ENCODE data around the gene MRPL54. TPM values are rescaled to one million over a fixed set of nuclear protein-coding genes. Genes with fewer than 3 reads are reported as not detected.
A peak's percentile ranks its signal among the peaks of the same experiment; 100 is the strongest.

MRPL54 gene
- total RNA-seq, 1 experiment from 2014 or later, result 67.1 TPM

DNA sequence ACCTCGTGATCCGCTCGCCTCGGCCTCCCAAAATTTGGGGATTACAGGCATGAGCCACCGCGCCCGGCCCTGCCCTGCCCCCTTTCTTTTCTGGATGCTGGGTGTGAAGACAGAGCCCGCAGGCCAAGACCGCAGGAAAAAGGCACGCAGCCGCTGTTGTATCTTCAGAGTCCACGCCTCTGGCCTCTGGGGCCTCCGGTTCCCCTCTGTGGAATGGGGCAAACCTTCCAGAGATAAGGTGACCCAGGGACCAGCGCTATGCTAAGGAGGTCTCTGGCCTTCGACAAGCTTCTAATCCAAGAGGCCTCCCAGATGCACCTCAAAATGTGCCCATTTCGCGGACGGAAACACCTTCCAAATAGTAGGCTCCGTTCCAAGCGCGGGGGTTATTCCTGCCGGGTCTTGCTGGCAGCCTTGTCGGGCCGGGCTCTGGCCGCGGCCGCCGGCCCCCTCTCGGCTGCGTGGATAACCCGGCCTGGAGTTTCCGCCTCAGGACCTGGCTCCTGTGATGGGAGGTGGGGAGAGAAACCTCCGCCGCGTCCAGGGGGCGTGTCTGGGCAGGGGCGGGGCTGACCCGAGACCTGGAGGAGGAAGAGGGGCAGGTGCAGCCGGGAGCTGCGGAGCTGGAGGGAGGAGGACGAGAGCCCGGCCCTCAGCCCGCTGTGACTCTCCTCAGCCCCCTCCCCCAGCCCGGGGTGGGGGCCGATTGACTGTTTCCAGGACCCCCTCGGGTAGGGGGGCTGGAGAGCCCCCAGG lies 41.2 kb upstream of the MRPL54 start:
- H3K4me2 ChIP-seq (ENCODE audit: low read length), result peak overlapping the region; percentile 97
- BruUV-seq (replicated peaks), result no TSS peak

More for the DNA sequence above, 41.2 kb upstream of the MRPL54 start:
- DNase-seq (ENCODE audit: low read depth, low spot score) (peak; percentile 95), ATAC-seq (peak; percentile 48)
- intact Hi-C loops (cut with micrococcal nuclease), result loop anchor here (10.0 kb wide), 1 partner anchor 483 kb away; no protein-coding TSS in a partner anchor
- Histone ChIP-seq H3K4me3 (replicated peaks in 1 of 2; ENCODE audit: low read depth in 1 of 2, low read length in 2 of 2) (peak overlapping the region; percentile 63 to 71), H3K9ac (ENCODE audit: low read length) (peak overlapping the region; percentile 60), H3K4me1 (ENCODE audit: control insufficient read depth in 1 of 2, insufficient read depth in 2 of 2, low read length in 2 of 2) (peaks cover 52 to 89% of the 10 kb centered on the region in 2 experiments), H4K20me1 (ENCODE audit: insufficient read depth) (no peaks in the 10 kb centered on the region), H3K36me3 (ENCODE audit: control insufficient read depth in 1 of 2, insufficient read depth in 2 of 2, low read length in 2 of 2) (no peaks in the 10 kb centered on the region), H3K79me2 (ENCODE audit: insufficient read depth, low read length) (no peaks in the 10 kb centered on the region), H3K27ac (ENCODE audit: low read depth, low read length) (peak overlapping the region; percentile 33; the same call in 1 of the 2 replicates), H3K9me3 (ENCODE audit: control insufficient read depth in 1 of 2, insufficient read depth in 1 of 2, low read depth in 1 of 2, low read length in 2 of 2) (no peaks in the 10 kb centered on the region), H3K27me3 (ENCODE audit: insufficient read depth, low read length) (no peaks in the 10 kb centered on the region), H3K9me2 (ENCODE audit: insufficient read depth) (no peaks in the 10 kb centered on the region), H2AFZ (ENCODE audit: low read depth, low read length, poor library complexity, severe bottlenecking) (no peak overlapping the region)
- CTCF ChIA-PET, result interaction anchor here (0.6 to 2.3 kb wide), 3 partner anchors 12 to 41 kb away, joined by 3 to 9 read pairs (median 6); partner anchors contain the start of genes MRPL54 and TJP3
- POLR2A ChIA-PET, result interaction anchor here (1.2 to 1.9 kb wide), 3 partner anchors 11 to 41 kb away, joined by 3 to 10 read pairs (median 5); partner anchors contain the start of genes MRPL54 and TJP3
- TF ChIP-seq SP1 (IDR thresholded peaks at IDR 0.05; ENCODE audit: low read depth) (peak; percentile 100), SRF (IDR thresholded peaks at IDR 0.05; ENCODE audit: low read depth) (no peak), ZFX (IDR thresholded peaks at IDR 0.05) (no peak), EGR1 (IDR thresholded peaks at IDR 0.05; ENCODE audit: low read depth) (peak; percentile 70), MAX (IDR thresholded peaks at IDR 0.05) (peak; percentile 87), JUND (IDR thresholded peaks at IDR 0.05) (peak; percentile 97), CTCF (IDR thresholded peaks at IDR 0.05 in 2 of 3, conservative IDR thresholded peaks at IDR 0.05 in 1 of 3; ENCODE audit: borderline replicate concordance in 1 of 3, insufficient read depth in 1 of 3, low read depth in 2 of 3, low read length in 2 of 3) (no peak), YY1 (IDR thresholded peaks at IDR 0.05; ENCODE audit: extremely low read depth, insufficient replicate concordance, low read depth, low read length) (peak; percentile 69), SIN3A (IDR thresholded peaks at IDR 0.05; ENCODE audit: low read depth) (peak; percentile 81; the same call in 1 of the 2 replicates), CBX3 (IDR thresholded peaks at IDR 0.05; ENCODE audit: low read depth) (peak; percentile 98), RAD21 (IDR thresholded peaks at IDR 0.05; ENCODE audit: low read depth) (no peak), POLR2A (IDR thresholded peaks at IDR 0.05; ENCODE audit: borderline replicate concordance, extremely low read depth, insufficient read depth, insufficient read length) (no peak), TCF7L2 (IDR thresholded peaks at IDR 0.05; ENCODE audit: borderline replicate concordance, extremely low read depth, insufficient read depth, insufficient read length) (peak; percentile 75), EZH2 (IDR thresholded peaks at IDR 0.05) (no peak), FOSL1 (IDR thresholded peaks at IDR 0.05; ENCODE audit: low read depth) (no peak), REST (IDR thresholded peaks at IDR 0.05; ENCODE audit: low read depth) (no peak), POLR2AphosphoS5 (IDR thresholded peaks at IDR 0.05; ENCODE audit: low read depth, low read length) (peak; percentile 56), EZH2phosphoT487 (IDR thresholded peaks at IDR 0.05; ENCODE audit: borderline replicate concordance) (no peak)
- TF ChIP-seq, protein P1, sequence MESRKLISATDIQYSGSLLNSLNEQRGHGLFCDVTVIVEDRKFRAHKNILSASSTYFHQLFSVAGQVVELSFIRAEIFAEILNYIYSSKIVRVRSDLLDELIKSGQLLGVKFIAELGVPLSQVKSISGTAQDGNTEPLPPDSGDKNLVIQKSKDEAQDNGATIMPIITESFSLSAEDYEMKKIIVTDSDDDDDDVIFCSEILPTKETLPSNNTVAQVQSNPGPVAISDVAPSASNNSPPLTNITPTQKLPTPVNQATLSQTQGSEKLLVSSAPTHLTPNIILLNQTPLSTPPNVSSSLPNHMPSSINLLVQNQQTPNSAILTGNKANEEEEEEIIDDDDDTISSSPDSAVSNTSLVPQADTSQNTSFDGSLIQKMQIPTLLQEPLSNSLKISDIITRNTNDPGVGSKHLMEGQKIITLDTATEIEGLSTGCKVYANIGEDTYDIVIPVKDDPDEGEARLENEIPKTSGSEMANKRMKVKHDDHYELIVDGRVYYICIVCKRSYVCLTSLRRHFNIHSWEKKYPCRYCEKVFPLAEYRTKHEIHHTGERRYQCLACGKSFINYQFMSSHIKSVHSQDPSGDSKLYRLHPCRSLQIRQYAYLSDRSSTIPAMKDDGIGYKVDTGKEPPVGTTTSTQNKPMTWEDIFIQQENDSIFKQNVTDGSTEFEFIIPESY (IDR thresholded peaks at IDR 0.05; ENCODE audit: extremely low read depth, insufficient replicate concordance, low read length), result peak; percentile 6
- RAD21 ChIA-PET (ENCODE audit: low non-redundant PET in 1 of 2, low total read pairs in 2 of 2, uncharacterized antibody in 2 of 2, unreplicated experiment in 2 of 2), result interaction anchor here (1.3 to 2.0 kb wide), 3 partner anchors 13 to 128 kb away, joined by 4 to 7 read pairs (median 4); partner anchors contain the start of gene TJP3 (in 2 of the 2)

All from HCT116 (cell line).